GM23338 (cell line): ENCODE data around the gene FNDC3A.

Experiments used
- CREB1 ChIP-seq: fragments of 250-450 bp; sonication (Bioruptor Pico); IDR thresholded peaks from 2 replicates; pipeline ENCODE4 v1.5.0; 2020; ENCODE audit warnings: low read depth, mild to moderate bottlenecking, moderate library complexity
- CTCF ChIP-seq, 2 experiments: fragments of 200-600 bp in 1 of 2; sonication (generic) in 1 of 2; conservative IDR thresholded peaks; 2 replicates each; pipeline versions ENCODE4 v1.5.1 to v1.6.1; 2016 to 2017; ENCODE audit warnings: antibody characterized with exemption in 2 of 2, low read depth in 2 of 2, mild to moderate bottlenecking in 2 of 2, moderate library complexity in 1 of 2
- ETS1 ChIP-seq: IDR thresholded peaks from 2 replicates; pipeline ENCODE4 v1.6.1; 2016; ENCODE audit warnings: antibody characterized with exemption
- EZH2 ChIP-seq: fragments of 200-600 bp; sonication (generic); IDR thresholded peaks from one replicate; pipeline ENCODE4 v1.8.0; 2017; ENCODE audit warnings: antibody characterized with exemption, mild to moderate bottlenecking, low read depth; ENCODE audit not compliant: unreplicated experiment
- EZH2phosphoT487 ChIP-seq: fragments of 200-600 bp; sonication (generic); IDR thresholded peaks from one replicate; pipeline ENCODE4 v1.8.1; 2018; ENCODE audit warnings: antibody characterized with exemption; ENCODE audit not compliant: unreplicated experiment
- JUNB ChIP-seq: IDR thresholded peaks from one replicate; pipeline ENCODE4 v1.6.1; 2016; ENCODE audit warnings: antibody characterized with exemption; ENCODE audit not compliant: unreplicated experiment
- POLR2AphosphoS5 ChIP-seq: IDR thresholded peaks from 2 replicates; pipeline ENCODE4 v1.6.1; 2016; ENCODE audit warnings: antibody characterized with exemption, low read depth
- REST ChIP-seq: IDR thresholded peaks from one replicate; pipeline ENCODE4 v1.6.1; 2018; ENCODE audit warnings: antibody characterized with exemption; ENCODE audit not compliant: unreplicated experiment
- ZNF114 ChIP-seq: fragments of 250-450 bp; sonication (Bioruptor Pico); IDR thresholded peaks from 2 replicates; pipeline ENCODE4 v1.5.0; 2020; ENCODE audit warnings: mild to moderate bottlenecking, moderate library complexity
- ZNF462 ChIP-seq: fragments of 250-450 bp; sonication (Bioruptor Pico); IDR thresholded peaks from 2 replicates; pipeline ENCODE4 v1.5.0; 2020; ENCODE audit warnings: mild to moderate bottlenecking, moderate library complexity

GRCh38 chr13:49148405-49148804 lies 172.7 kb downstream of the FNDC3A start:
- TF ChIP-seq REST (no peak), EZH2phosphoT487 (no peak), CTCF (conservative IDR thresholded peaks at IDR 0.05; ENCODE audit: low read depth in 2 of 2) (no peak), ZNF462 (CRISPR knock-in tag) (no peak), CREB1 (CRISPR knock-in tag) (no peak), POLR2AphosphoS5 (no peak), JUNB (no peak), ETS1 (no peak), EZH2 (no peak), ZNF114 (CRISPR knock-in tag) (no peak)
